Measurements from ENCODE around the gene TRAF1.

DNA sequence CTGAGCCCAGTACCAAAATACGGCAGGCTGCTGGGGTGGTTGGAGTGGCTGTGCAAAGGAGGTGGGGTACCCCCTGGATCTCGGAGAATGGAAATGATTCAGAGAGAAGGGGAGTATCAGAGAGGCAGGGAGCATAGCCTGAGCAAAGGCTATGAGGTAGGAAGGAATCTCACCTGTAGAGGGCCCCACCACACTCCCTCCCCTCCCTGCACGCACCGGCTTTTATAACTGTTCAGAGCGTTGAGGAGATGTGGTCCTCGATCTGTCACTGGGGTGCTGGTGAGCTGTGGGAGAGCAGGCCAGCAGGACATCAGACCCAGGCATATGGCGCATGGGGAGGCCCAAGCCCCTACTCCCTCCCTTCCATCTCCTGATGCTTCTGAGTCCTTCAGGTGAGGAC is 62.8 kb downstream of the TRAF1 start:
- TF ChIP-seq, protein P1, sequence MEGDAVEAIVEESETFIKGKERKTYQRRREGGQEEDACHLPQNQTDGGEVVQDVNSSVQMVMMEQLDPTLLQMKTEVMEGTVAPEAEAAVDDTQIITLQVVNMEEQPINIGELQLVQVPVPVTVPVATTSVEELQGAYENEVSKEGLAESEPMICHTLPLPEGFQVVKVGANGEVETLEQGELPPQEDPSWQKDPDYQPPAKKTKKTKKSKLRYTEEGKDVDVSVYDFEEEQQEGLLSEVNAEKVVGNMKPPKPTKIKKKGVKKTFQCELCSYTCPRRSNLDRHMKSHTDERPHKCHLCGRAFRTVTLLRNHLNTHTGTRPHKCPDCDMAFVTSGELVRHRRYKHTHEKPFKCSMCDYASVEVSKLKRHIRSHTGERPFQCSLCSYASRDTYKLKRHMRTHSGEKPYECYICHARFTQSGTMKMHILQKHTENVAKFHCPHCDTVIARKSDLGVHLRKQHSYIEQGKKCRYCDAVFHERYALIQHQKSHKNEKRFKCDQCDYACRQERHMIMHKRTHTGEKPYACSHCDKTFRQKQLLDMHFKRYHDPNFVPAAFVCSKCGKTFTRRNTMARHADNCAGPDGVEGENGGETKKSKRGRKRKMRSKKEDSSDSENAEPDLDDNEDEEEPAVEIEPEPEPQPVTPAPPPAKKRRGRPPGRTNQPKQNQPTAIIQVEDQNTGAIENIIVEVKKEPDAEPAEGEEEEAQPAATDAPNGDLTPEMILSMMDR (IDR thresholded peaks at IDR 0.05; ENCODE audit: low read length): no peak
- no peak for TF ChIP-seq EZH2 (IDR thresholded peaks at IDR 0.05; ENCODE audit: borderline replicate concordance, low read length)

Data from OCI-LY1 (cell line).